Sigmoid colon (tissue), 4 donors: ENCODE results near the gene FOXC1.

Experiments used
- CTCF ChIP-seq, 4 experiments: fragments of 450-650 bp in 3 of 4; fragments of 200-600 bp in 1 of 4; IDR thresholded peaks; one replicate each; pipeline ENCODE4 v1.5.1; 2016 to 2019; ENCODE audit warnings: antibody characterized with exemption in 4 of 4, mild to moderate bottlenecking in 3 of 4, moderate library complexity in 2 of 4
- POLR2A ChIP-seq, 2 donors: fragments of 450-650 bp; IDR thresholded peaks; one replicate each; pipeline ENCODE4 v1.6.1; 2016; ENCODE audit warnings: antibody characterized with exemption in 2 of 2, mild to moderate bottlenecking in 2 of 2, moderate library complexity in 2 of 2
- POLR2AphosphoS5 ChIP-seq, 4 donors: sonication (generic); formaldehyde crosslinking; IDR thresholded peaks; one replicate each; pipeline ENCODE4 v1.6.1; 2017; ENCODE audit warnings: antibody characterized with exemption in 4 of 4

GRCh38 chr6:1609041-1609647 is 571 bp upstream of the FOXC1 start:
- TF ChIP-seq CTCF (IDR thresholded peaks at IDR 0.05) (no peak), POLR2A (IDR thresholded peaks at IDR 0.05) (no peak), POLR2AphosphoS5 (IDR thresholded peaks at IDR 0.05) (no peak)
